PC-3 (cell line): ENCODE results near the gene EFCAB12.

Experiments used
- CTCF ChIP-seq: fragments of 300-600 bp; sonication (generic); conservative IDR thresholded peaks from 2 replicates; pipeline ENCODE4 v1.5.1; 2017; ENCODE audit warnings: antibody characterized with exemption, low read depth, mild to moderate bottlenecking, low read length
- EZH2phosphoT487 ChIP-seq: fragments of 300-600 bp; sonication (generic); IDR thresholded peaks from 2 replicates; pipeline ENCODE4 v1.6.1; 2018; ENCODE audit warnings: mild to moderate bottlenecking, antibody characterized with exemption, low read length, borderline replicate concordance

DNA sequence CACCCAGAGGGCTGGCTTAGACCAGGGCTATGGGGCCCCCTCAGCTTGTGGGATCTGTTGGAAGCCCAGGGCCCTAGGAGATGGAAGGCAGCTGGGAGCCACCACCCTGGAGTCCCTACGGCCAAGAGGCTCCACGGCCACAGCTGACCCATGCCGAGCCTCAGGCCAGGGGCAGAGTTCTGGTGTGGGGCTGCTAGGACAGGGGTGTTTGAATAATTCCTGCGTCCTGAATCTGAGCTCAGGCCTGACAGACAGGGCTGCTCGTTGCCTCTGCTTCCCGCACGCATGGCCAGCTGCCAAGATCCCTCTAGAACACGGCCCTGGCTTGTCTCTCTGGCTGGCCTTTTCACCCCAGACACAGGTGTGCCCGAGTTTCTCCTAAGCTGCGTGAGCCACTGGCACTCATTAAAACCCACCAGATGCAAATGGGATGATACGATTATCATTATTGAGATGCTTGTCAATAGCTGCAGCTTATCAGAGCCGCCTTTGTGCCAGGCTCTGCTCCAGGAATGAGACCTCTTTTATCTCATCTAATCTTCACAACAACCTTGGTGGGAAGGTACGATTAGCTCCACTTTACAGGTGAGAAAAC, 70.2 kb downstream of the EFCAB12 start:
- TF ChIP-seq CTCF (no peak), EZH2phosphoT487 (no peak)
